ENCODE measurements around the gene KIF26A.

GRCh38 chr14:104185916-104186495, 47.6 kb downstream of the KIF26A start:
- no peak for TF ChIP-seq CTCF (conservative IDR thresholded peaks at IDR 0.05)
- TF ChIP-seq ZFX (IDR thresholded peaks at IDR 0.05), result no peak
